Type B pancreatic cell (in vitro differentiated cells): ENCODE measurements around the gene TOM1. TPM values are rescaled to one million over a fixed set of nuclear protein-coding genes. Genes with fewer than 3 reads are reported as not detected.

ENCODE experiments used
- DNase-seq: peaks from one replicate; pipeline ENCODE4 v3.0.0; 2021; ENCODE audit warnings: mixed read lengths; ENCODE audit not compliant: unreplicated experiment; ENCODE audit errors: extremely low spot score
- H3K27ac Mint-ChIP-seq: 2 replicates; pipeline ENCODE4 v1.8.0; 2021; ENCODE audit warnings: mild to moderate bottlenecking, mixed read lengths
- H3K27me3 Mint-ChIP-seq: 2 replicates; pipeline ENCODE4 v1.8.0; 2021; ENCODE audit warnings: mixed read lengths
- H3K36me3 Mint-ChIP-seq: 2 replicates; pipeline ENCODE4 v1.8.0; 2021; ENCODE audit warnings: mixed read lengths
- H3K4me1 Mint-ChIP-seq: one replicate; pipeline ENCODE4 v1.8.0; 2021; ENCODE audit warnings: mixed read lengths; ENCODE audit not compliant: unreplicated experiment
- H3K4me3 Mint-ChIP-seq: 2 replicates; pipeline ENCODE4 v1.8.0; 2021; ENCODE audit warnings: mild to moderate bottlenecking, mixed read lengths
- H3K9me3 Mint-ChIP-seq: 2 replicates; pipeline ENCODE4 v1.8.0; 2021; ENCODE audit warnings: mixed read lengths
- CTCF ChIP-seq: fragments of 200-600 bp; sonication (generic); conservative IDR thresholded peaks from 2 replicates; pipeline ENCODE4 v1.5.0; 2021; ENCODE audit warnings: antibody characterized with exemption, mild to moderate bottlenecking
- total RNA-seq: library from RNA; stranded (reverse); gene quantifications from 2 replicates; pipeline ENCODE4 v1.2.1, GENCODE V29; 2021; ENCODE audit warnings: low replicate concordance

TOM1 gene
- total RNA-seq, 1 donor from 2014 or later = 37.6 TPM

- Mint-ChIP-seq H3K4me1 (peaks cover 13% of the 10 kb centered on the region), H3K36me3 (peaks cover 3% of the 10 kb centered on the region)
- DNase-seq = no peak
These were observed 18.1 kb downstream of the TOM1 start for GRCh38 chr22:35317680-35318290.

GRCh38 chr22:35318346-35319215 is 18.9 kb downstream of the TOM1 start:
- DNase-seq = no peak
- Mint-ChIP-seq H3K4me3 (no peak overlapping the region), H3K36me3 (peaks cover 3% of the 10 kb centered on the region), H3K27me3 (no peaks in the 10 kb centered on the region), H3K27ac (no peak overlapping the region), H3K4me1 (peaks cover 7% of the 10 kb centered on the region), H3K9me3 (no peaks in the 10 kb centered on the region)
- TF ChIP-seq CTCF = no peak

More at GRCh38 chr22:35317680-35318290, 18.1 kb downstream of the TOM1 start:
- Mint-ChIP-seq H3K4me3 (no peak overlapping the region), H3K9me3 (no peaks in the 10 kb centered on the region), H3K27me3 (no peaks in the 10 kb centered on the region), H3K27ac (no peak overlapping the region)
- TF ChIP-seq CTCF = no peak

- no peaks in the 10 kb centered on the region for H3K9me3 Mint-ChIP-seq
- H3K36me3 Mint-ChIP-seq = peaks cover 3% of the 10 kb centered on the region
- no peak for TF ChIP-seq CTCF
- no peak overlapping the region for H3K27ac Mint-ChIP-seq
- no peak overlapping the region for H3K4me3 Mint-ChIP-seq
- no peaks in the 10 kb centered on the region for H3K27me3 Mint-ChIP-seq
- DNase-seq = no peak
- peaks cover 7% of the 10 kb centered on the region for H3K4me1 Mint-ChIP-seq
These were observed 19.7 kb downstream of the TOM1 start for GRCh38 chr22:35319244-35319985.

- no peak for DNase-seq
- no peaks in the 10 kb centered on the region for H3K27me3 Mint-ChIP-seq
These were observed 22.4 kb downstream of the TOM1 start for GRCh38 chr22:35322126-35322525.

GRCh38 chr22:35322893-35323292 is 23.2 kb downstream of the TOM1 start:
- TF ChIP-seq CTCF = no peak
- H3K4me1 Mint-ChIP-seq = no peaks in the 10 kb centered on the region

More at GRCh38 chr22:35322126-35322525, 22.4 kb downstream of the TOM1 start:
- H3K9me3 Mint-ChIP-seq = no peaks in the 10 kb centered on the region
- no peak overlapping the region for H3K4me3 Mint-ChIP-seq
- no peak for TF ChIP-seq CTCF
- H3K4me1 Mint-ChIP-seq = no peaks in the 10 kb centered on the region
- H3K36me3 Mint-ChIP-seq = peaks cover 3% of the 10 kb centered on the region
- no peak overlapping the region for H3K27ac Mint-ChIP-seq

More at GRCh38 chr22:35322893-35323292, 23.2 kb downstream of the TOM1 start:
- Mint-ChIP-seq H3K4me3 (no peak overlapping the region), H3K27ac (no peak overlapping the region), H3K9me3 (no peaks in the 10 kb centered on the region), H3K36me3 (peaks cover 3% of the 10 kb centered on the region), H3K27me3 (no peaks in the 10 kb centered on the region)
- DNase-seq = no peak
